DMS153 (cell line): Measurements from ENCODE around the gene ZNF555.
"Not testable (repeated sequence)": the region's sequence is repeated elsewhere in the genome, so short reads cannot be mapped to it uniquely, and the experiment has no call there.

ENCODE experiments used
- DNase-seq: peaks from one replicate; lab custom pipeline; 2025; lab: John Stamatoyannopoulos, UW

The ZNF555 gene

DNA sequence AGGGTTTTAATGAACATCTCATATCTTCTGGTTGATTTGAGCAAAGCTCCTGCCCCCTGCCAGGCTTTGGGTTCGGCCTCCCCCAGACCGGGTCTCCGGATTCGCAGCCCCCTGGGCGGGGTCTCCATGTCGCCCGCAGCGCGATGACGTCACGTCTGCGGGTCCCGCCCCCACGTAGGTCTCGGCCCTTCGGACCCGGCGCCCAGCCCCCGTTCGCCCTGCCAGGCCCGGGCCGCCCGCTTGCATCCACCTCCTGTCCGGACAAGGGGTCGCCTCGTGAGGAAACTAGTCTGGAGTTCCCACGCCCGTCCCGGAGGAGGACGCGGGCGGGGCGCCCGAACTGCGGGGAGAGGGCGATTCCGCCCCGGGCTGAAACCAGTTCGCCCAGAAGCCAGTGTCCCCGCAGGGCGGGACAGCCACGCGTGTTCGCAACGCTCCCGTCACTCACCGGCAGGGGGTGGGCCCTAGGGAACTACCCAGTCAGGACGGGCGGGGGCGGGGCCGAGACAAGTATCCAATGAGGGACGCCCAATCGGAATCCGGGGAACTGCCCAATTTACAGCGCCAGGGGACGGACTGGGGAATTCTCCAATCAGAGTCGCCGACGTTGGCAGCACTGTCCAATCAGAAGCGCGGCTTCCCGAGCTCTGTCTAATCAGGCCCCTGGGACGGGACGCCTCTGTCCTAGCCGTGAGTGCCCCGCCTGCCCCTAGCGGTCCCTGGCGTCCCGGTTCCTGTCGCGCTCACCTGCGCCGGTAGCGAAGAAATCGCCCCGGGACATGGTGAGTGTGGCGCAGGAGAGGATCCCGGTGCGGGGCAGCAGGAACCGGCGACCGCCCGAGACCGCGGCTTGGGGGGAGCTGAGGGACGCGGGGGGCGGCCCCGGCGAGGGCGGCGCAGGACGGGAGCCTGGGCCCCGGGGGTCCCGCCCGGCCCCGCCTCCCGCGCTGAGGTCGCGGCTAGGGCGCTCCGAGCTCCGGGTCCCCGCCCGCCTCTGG lies at the start of gene ZNF555:
Gene ZNF555 (plus strand): TSS at position 682 of the 998 bp plus-strand sequence. CDS start 98 bp downstream, at position 780.
- DNase-seq, result peak; percentile 86

- DNase-seq, result no peak
Observed at GRCh38 chr19:2791876-2792275, 49.4 kb upstream of the ZNF555 start.

DNA sequence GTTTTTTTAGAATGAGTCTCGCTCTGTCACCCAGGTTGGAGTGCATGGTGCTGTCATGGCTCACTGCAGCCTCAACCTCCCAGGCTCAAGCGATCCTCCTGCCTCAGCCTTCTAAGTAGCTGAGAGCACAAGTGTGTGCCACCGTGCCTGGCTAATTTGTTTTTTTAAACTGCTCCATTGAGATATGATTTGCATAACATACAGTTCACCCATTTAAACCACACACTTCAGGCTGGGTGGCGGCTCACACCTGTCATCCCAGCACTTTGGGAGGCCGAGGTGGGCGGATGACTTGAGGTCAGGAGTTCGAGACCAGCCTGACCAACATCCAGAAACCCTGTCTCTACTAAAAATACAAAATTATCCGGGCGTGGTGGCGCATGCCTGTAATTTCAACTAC lies 48.6 kb upstream of the ZNF555 start:
- DNase-seq, result not testable (repeated sequence)

DNA sequence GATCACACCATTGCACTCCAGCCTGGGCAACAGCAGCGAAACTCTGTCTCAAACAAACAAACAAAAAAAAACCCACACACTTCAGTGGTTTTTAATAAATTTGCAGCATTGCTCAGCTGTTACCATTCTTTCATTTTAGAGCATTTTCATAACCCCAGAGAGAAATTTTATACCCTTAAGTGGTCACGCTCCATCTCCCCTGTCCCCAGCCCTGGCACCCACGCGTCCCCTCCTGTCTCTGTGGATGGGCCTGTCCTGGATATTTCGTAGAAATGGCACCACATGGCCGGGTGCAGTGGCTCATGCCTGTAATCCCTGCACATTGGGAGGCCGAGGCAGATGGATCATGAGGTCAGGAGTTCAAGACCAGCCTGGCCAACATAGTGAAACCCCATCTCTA lies 48.1 kb upstream of the ZNF555 start:
- no peak for DNase-seq

DNA sequence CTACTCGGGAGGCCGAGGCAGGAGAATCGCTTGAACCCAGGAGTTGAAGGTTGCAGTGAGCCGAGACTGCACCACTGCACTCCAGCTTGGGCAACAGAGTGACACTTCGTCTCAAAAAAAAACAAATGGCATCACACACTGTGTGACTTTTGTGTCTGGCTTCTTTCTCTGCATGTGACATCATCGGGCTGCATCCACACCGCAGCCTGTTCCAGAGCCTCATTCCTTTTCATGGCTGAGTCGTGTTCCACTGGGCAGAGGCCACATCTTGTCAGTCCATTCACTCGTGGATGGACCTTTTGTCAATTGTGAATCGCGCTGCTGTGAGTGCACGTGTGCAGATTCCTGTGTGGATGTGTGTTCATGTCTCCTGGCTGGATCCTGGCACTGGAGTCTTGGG lies 47.7 kb upstream of the ZNF555 start:
- DNase-seq, result no peak

GRCh38 chr19:2795827-2796658 lies 45.2 kb upstream of the ZNF555 start:
- no peak for DNase-seq

DNA sequence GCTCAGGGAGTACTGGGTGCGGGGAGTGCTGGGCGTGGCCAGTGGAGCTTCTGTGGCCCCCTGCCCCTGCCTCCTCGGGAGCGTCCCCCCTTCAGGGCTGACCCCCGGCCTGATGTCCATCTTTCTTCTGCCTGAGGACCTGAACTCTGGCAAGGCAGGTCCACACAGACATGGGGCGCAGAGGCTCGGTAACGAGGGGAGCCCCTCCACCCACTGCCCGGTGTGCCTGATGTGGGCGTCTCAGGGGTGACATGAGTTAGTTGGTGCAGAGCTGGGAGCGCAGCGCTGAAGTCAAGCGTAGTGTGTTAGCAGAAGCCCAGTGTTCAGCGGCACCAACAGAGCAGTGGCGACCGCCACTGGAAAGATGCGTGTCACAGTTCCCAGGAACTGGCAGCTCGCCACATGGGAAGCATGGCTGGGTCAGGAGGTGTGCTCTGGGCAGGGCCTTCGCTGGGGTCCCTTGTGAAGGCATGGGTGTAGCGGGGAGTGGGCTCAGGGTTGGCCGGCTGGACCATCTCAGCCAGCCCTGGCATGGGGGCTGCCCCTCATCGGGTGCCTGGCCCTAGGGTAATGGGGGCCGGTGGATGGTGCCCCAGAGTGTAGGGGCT lies 44.5 kb upstream of the ZNF555 start:
- DNase-seq, result no peak

DNA sequence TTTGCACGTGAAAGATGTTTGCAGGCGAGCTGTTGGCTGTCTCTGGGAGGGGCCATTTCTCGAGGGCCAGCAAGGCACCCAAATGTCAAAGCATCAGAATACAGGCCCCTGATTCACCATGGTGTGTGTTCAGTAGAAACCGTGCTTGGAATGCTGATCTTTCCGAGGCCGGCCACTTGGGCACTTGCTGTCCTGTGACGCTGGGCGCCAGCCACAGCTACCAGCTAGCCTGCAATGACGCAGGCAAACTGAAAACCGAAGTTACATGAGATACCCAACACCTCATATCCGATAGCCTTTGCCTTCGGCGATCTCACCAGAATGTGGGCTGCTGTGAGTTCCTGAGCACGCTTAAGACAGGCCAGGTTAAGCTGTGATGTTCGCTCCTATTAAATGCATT lies 44.0 kb upstream of the ZNF555 start:
- DNase-seq, result no peak

- DNase-seq, result no peak
Observed at GRCh38 chr19:2798158-2798685, 43.1 kb upstream of the ZNF555 start.

GRCh38 chr19:2798733-2799132 lies 42.5 kb upstream of the ZNF555 start:
- DNase-seq, result no peak

DNA sequence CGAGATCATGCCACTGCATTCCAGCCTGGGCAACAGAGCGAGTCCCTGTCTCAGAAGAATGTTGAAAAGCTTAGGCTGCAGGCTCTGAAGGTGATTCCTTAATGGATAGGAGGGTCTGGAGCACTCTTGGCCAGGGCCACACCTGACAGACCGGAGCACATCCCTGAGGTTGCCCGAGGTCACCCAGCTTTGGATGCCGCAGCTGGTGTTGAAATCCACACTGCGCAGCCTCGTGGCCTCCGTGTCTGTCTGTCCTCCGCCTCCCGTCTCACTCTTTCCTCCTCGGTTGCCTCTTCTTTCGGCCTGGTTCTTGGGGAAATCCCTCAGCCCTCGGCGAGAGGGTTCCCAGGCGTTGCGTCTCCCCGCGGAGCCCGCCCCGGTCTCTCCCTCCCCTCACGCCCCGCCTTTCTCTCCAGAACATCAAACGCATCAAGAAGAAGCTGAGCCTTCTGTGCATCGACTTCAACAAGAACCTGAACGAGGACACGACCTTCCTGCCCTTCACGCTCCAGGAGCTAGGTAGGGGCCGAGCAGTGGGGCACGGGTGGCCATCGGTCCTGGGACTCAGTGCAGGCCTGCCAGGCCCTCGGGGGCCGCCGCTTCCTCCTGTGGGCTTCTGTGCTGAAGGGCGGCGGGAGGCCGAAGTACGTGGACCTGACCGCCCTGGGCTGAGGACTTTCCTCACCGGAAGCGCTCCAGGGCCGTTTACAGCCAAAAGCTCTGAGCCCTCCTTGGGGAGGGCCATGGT lies 41.8 kb upstream of the ZNF555 start:
- DNase-seq, result no peak

DNA sequence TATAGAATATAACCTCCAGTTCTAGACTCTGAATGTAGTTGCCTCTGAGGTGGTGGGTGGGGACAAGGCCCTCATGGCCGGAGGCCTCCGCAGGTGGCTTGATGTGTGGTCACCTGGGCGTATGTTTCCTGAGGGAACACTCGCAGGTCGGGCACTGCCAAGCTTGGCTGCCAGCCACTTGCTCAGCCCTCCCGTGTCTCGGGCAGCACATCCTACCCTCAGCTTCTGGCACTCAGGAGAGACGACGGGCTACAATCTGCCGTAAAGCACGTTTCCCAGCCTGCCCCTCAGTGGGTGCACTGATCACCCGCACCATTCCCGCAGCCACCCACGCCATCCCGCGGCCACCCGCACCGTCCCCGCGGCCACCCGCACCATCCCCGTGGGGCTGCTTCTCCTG lies 40.8 kb upstream of the ZNF555 start:
- DNase-seq, result no peak

- no peak for DNase-seq
Observed at GRCh38 chr19:2802826-2803225, 38.4 kb upstream of the ZNF555 start.

- no peak for DNase-seq
Observed at GRCh38 chr19:2803486-2804155, 37.7 kb upstream of the ZNF555 start.

GRCh38 chr19:2804156-2805004 lies 36.9 kb upstream of the ZNF555 start:
- DNase-seq, result no peak

DNA sequence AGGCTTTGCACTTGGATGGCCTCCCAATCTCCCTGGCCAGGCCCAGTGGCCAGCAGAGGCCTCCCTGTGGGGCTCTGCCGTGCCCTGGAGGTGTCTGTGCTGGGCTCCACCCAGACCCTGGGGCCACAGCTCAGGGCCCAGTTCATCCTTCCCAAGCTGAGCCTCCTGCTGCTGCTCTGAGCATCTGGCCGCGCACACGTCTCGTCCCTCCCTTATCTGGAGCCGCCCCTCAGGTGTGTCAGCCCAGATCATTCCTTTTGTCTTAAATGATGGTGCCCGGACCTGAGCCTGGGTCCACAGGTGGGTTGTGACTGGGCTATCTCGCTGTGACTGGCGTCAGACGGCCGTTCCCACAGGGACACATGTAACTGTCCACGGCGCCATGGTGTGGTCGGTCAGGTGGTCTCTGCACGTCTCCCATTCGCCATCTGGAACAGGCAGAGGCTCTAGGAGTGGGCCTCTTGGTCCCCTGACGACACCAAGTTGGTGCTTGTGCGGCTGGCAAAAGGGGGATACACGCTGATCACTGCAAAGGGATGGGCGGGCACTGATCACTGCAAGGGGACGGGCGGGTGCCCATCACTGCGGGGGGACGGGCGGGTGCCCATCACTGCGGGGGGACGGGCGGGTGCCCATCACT lies 35.9 kb upstream of the ZNF555 start:
- no peak for DNase-seq

GRCh38 chr19:2805991-2806649 lies 35.2 kb upstream of the ZNF555 start:
- no peak for DNase-seq

- DNase-seq, result no peak
Observed at GRCh38 chr19:2806736-2807378, 34.4 kb upstream of the ZNF555 start.
